HG02981 (cell line): ENCODE measurements around the gene MMP11.
"Not testable (repeated sequence)": the region's sequence is repeated elsewhere in the genome, so short reads cannot be mapped to it uniquely, and the experiment has no call there.

Experiments
- ATAC-seq: cut with Tn5 transposase; IDR thresholded peaks from one replicate; pipeline ENCODE4 v1.9.1; 2021; ENCODE audit warnings: mild to moderate bottlenecking, moderate library complexity; ENCODE audit not compliant: unreplicated experiment

MMP11 gene, protein sequence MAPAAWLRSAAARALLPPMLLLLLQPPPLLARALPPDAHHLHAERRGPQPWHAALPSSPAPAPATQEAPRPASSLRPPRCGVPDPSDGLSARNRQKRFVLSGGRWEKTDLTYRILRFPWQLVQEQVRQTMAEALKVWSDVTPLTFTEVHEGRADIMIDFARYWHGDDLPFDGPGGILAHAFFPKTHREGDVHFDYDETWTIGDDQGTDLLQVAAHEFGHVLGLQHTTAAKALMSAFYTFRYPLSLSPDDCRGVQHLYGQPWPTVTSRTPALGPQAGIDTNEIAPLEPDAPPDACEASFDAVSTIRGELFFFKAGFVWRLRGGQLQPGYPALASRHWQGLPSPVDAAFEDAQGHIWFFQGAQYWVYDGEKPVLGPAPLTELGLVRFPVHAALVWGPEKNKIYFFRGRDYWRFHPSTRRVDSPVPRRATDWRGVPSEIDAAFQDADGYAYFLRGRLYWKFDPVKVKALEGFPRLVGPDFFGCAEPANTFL

DNA sequence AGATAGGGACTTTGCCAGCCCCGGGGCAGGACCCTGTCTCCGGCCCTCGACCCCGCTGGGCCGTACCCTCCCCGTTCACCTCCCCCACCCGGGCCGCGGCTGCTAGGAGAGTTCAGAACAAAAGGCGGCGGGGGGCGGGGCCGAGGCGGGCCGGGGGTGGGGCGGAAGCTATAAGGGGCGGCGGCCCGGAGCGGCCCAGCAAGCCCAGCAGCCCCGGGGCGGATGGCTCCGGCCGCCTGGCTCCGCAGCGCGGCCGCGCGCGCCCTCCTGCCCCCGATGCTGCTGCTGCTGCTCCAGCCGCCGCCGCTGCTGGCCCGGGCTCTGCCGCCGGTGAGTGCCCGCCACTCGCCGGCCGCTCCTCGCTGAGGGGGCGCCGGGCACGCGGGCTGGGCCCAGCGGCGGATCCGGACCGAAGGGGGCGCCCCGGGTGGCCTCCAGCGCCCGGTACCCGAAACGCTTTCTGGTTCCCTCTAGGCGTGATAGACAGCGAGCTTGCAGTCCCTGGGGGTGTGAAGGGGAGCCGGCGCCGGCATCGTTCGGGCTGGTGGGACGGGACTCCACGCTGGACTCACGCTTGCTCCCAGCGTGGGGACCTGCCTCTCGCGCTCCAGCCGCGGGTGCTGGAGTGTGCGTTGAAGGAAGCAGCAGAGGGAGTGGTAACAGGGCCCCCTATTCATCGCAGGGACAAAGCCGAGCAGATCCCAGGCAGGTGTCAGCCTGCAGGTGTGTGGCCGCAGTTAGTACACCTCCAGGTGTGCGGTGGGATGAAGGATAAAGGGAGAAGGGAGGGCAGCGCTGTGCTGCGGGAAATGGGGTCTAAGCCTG is at the start of gene MMP11:
MMP11 (plus strand) TSS at position 201 of the 825 bp plus-strand sequence; CDS start at position 223, 22 bp downstream.
- no peak for ATAC-seq

DNA sequence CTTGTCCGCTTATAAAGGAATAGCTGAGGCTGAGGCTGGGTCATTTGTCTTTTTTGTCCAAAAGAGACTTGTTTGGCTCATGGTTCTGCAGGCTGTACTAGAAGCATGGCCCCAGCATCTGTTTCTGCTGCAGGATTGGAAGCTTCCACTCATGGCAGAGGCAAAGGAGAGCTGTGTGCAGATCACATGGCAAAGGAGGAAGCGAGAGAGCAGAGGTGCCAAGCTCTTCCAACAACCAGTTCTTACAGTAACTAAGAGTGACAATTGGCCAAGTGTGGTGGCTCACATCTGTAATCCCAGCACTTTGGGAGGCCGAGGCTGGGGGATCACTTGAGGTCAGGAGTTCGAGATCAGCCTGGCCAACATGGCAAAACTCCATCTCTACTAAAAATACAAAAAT is 44.5 kb upstream of the MMP11 start:
- ATAC-seq: not testable (repeated sequence)

DNA sequence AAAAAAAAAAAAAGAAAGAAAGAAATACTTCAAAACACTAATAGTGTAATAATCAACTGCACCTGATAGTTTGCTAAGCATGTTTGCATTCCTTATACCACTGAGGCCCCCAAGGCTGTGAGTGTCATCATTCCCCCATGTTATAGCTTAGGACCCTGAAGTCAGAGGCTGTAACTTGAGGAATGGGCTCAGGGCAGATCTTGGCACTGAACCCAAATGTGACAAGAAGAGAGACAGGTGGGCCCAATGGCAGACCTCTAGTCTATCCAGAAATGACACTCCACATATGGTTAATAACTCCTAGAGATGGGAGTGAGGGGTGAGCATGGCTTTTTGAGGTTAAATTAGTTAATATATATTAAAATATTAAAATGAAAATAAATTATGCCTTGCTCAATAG is 35.0 kb upstream of the MMP11 start:
- ATAC-seq: no peak

DNA sequence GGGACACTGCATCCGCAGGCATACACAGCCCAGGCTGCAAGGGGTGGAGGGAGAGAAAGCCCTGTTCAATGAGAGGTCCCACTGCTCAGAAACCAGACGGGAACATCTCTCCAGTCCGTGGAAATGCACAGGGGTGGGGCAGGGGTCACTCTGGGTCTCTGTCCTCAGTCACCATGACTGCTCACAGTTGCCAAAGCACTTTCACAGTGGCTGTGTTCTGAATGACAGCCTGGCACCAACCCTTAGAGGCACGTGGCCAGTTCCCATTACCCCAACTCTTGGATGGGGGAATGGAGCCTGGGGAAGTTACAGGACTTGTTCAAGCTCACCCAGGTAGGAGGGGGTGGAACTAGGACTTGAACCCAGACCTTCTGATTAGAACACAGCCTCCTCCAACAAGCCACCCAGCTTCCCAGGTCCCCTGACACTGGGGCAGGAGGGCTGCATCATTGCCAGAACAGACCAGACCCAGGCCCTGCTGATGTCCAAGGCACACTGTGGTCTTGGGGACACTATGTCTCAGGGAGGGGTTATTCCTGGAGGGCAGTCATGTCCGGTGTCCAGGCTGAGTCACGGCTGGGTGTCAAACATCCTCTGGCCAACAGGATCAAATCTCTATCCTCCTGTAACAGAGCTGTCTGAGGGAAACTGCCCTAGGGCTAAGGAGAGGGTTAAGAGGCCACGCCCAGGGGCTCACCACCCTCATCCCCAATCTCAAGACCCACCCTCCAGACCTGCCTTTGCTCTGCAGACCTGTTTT is 30.0 kb upstream of the MMP11 start:
- no peak for ATAC-seq

DNA sequence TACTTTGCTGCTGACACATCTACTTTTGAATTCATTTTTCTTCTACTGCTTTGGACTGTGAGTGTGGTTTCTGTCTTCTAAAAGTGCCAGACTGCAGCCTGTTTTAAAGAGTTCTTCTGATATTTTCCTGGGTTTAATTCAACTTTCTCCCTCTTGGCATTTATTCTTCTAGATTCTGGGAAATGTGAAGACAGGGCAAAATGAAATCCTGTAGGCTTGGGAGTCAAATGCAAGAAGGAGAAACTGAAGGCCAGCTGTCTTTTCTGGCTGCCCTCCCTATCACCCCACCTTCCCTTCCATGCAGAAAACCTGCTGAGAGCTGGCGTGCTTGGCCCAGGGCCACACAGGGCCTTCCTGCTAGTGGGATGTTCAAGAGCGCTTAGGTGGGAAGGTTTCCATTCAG is 29.3 kb upstream of the MMP11 start:
- ATAC-seq: no peak

DNA sequence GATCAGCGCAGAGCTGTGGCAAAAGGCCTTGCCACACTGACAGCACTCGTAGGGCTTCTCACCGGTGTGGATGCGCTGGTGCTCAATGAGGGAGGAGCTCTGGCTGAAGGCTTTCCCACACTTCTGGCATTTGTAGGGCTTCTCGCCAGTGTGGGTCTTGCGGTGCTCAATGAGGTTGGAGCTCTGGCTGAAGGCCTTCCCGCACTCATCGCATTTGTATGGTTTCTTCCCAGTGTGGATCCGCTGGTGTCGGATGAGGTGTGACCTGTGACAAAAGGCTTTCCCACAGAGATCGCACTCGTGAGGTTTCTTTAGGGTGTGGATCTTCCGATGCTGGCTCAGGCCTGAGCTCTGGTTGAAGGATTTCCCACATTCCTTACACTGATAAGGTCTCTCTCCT is 28.6 kb upstream of the MMP11 start:
- ATAC-seq: no peak

DNA sequence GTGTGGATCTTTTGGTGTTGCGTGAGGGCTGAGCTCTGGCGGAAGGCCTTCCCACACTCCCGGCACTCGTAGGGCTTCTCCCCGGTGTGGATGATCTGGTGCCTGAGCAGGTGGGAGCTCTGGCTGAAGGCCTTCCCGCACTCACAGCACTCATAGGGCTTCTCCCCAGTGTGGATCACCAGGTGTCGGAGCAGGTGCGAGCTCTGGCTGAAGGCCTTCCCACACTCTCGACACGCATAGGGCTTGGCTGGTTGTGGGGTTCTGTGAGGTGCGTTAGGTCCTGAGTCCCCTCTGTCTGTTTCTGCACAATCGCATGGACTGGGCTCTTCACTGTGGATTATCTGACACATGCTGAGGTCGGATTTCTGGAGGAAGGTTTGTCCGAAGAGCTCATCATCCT is 28.2 kb upstream of the MMP11 start:
- ATAC-seq: no peak

DNA sequence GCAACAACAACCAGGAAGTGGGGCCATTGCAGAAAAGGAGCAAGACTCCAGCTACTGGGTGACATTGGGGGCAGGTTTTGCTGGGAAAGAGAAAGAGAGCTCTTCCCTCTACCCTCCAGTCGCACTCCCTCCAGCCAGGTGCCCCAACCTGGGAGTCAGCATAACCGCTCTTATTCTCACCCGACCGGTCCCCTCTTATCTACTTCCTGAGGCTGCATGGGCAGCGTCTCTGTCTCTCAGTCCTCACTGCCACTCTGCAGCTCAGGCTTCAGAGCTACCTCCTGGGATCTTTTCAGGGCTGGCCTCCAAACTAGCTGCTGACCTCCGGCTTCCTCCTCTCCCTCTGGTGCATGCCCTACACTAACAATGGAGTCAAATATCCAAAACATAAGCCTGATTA is 26.9 kb upstream of the MMP11 start:
- no peak for ATAC-seq

DNA sequence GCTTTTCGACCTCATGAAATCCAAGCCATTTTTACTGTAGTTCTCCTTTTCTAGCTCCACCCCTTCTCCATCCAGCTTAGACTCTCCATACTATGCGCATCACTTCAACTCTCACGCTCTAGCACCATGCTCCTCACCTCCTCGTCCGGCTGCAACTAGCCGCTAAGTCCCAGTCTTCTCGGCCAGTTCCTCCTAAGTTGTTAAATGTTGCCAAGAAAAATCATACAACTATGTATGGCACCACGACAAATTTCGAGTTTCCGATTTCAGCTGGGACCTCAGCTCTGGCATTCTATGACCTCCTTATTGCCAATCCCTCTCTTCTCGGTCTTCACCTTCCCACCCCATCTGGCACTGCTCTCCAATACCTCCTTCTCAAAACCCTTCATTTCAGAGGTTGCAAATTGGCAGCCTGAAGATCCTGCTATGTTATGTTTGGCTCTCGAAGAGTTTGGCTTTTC is 22.8 kb upstream of the MMP11 start:
- ATAC-seq: no peak

DNA sequence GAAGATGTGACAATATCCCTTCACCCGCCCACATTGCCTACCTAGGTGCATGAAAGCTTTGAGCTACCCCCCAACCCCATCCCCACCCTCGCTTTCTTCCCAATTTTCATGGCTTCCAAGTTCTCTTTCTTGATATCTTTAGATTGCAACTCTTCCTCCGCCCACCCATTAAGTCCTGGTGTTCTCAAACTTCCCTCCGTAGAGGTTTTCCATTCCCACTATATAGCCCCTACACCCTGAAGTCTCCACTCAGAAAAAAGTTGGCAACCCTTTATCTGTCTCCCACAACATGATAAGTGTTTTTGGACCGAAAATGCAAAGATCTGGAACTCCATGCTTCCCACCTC is 22.3 kb upstream of the MMP11 start:
- ATAC-seq: no peak

DNA sequence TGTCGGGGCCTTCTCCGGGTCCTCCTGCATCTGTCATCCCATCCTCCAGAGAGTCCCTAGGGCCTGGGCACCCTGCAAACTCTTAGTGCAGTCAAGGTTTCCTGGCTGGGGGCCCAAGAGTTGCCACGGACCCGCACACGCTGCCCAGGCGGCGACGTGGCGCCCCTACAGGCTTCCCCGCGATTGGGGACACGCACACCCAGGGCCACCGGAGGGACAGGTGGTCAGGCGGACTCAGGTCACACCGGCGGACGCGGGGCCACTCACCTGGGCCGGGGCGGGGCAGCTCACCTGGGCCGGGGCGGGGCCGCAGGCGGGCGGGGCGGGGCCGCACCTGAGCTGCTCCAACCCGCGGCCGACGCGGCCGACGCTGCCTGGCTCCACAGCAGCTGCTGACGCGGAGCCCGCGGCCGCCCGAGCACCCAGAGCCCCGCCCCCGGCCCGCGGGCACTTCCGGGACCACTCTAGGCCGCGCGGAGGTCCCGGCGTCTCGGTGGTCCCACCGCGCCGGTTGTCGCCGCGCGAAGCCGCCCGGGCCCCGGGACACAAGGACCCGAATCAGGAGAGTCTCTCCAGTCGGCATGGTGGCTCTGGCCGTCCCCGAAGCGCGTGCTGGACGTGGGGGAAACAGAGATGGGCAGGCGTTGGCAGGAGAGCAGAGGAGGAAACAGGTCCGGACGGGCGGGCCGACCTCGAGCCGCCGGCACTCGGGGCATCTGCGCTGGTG is 21.8 kb upstream of the MMP11 start, which contains the start of gene ZNF70:
ZNF70 (minus strand) TSS at position 399 of the 727 bp plus-strand sequence. CDS start 5,972 bp downstream, outside the sequence.
- peak; percentile 73 for ATAC-seq

DNA sequence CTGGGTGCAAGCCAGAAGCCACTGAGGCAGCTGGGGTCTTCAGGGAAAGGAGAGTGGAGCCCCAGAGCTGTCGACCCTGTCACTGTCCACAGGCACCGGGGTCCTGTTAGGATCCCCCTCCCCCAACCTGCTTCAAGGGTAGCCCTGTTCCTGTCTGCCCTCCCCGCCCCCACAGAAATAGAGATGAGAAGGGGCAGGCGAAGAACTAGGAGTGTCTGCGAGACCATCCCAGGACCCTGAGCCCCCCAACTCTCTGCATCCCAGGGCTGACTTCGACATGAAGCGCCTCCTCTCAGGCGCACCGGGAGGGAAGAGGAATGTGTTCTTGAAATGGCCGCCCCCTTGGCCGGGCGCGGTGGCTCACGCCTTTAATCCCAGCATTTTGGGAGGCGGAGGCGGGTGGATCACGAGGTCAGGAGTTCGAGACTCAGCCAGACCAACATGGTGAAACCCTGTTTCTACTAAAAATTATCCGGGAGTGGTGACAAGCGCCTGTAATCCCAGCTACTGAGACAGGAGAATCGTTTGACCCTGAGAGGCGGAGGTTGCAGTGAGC is 21.1 kb upstream of the MMP11 start:
- no peak for ATAC-seq

DNA sequence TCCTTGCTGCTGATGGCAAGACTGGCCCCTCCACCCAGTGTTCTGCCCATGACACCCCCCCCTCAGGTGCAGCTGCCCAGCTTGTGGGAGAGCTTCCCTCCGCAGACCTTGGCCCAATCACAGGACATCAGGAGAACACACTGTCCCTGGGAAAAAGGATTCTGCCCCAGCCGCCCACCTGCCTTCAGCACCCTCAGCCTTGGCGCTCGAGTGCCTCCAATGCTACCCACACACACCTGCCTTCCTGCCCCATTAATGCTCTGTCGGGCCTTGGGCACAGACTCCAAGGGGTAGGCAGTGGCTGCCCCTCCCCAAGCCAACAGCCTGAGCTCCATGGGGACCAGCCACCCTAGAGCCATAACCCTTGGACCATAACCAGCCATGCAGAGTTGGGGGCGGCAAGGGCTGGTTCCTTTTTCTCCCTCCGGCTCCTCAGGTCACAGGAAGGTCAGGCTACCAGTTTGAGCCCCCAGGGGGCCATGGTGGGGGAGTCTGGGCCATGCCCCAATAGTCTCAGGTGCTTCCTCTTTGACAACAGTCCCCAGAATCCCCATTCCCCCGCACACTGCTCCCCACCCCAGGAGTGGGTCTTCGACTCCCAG is 20.5 kb upstream of the MMP11 start:
- no peak for ATAC-seq

DNA sequence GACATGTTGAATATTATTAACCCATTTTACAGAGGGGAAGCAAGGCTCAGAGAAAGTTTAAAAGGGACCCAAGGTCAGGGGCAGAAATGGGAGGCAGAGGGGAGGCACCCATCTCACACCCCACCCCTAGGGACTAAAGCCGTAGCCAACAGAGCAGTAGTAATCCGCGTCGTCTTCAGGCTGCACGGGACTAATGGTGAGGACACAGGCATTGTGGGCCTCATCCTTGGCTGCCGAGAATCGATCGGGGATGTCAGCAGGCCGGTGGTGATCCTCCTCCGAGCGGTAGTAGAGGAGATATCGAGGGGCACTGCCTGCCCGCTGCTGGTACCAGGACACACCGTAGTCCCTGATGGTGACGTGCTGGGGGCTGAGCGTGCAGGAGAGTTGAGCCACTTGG is 19.9 kb upstream of the MMP11 start:
- no peak for ATAC-seq

DNA sequence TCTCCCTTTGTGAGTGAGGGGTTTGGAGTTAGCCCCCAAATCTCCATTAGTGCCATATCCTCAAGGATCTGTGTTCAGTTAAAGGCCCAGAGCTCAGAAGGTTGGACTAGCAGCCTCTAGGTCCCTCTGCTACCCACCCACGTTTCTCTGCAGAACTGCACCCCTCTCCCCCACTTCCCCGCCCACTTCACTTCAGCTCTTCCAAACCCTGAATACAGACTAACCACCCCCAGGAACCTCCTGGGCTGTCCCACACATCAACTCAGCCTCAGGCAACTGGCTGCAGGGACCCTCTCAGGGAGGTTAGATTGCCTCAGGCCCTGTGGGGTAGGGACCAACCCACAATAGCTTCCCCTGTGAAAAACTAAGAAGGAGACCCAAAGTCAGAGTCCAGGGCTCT is 19.3 kb upstream of the MMP11 start:
- ATAC-seq: no peak

DNA sequence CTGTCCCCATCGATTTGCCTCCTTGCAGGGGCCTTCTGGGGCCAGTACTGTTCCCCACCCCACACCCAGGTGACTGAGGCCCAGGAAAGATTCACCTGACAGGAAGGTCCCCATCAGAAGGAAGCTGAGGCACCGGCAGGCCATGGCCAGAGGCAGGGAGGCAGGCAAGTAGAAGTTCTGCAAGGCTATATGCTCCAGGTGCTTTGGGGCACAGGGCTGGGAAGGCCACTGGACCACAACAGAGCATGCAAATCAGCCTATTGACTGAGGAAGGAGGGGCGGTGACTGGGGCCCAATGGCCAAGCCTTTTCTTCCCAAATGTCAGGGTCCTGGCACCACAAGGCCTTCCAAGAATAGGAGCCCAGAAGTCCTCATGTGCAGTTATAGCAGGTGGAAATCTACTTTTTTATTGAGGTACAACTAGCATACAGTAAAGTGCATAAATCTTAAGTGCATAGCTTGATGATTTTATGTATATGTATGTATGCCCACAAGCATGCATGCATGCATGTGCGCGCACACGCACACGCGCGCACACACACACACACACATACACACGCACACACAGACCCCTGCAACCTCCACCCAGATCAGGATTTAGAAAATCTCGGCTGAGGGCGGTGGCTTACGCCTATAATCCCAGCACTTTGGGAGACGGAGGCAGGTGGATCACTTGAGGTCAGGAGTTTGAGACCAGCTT is 18.3 kb upstream of the MMP11 start, which contains the start of gene VPREB3:
VPREB3 (minus strand) TSS at position 206 of the 700 bp plus-strand sequence; CDS start at position 144, 62 bp downstream.
- no peak for ATAC-seq

DNA sequence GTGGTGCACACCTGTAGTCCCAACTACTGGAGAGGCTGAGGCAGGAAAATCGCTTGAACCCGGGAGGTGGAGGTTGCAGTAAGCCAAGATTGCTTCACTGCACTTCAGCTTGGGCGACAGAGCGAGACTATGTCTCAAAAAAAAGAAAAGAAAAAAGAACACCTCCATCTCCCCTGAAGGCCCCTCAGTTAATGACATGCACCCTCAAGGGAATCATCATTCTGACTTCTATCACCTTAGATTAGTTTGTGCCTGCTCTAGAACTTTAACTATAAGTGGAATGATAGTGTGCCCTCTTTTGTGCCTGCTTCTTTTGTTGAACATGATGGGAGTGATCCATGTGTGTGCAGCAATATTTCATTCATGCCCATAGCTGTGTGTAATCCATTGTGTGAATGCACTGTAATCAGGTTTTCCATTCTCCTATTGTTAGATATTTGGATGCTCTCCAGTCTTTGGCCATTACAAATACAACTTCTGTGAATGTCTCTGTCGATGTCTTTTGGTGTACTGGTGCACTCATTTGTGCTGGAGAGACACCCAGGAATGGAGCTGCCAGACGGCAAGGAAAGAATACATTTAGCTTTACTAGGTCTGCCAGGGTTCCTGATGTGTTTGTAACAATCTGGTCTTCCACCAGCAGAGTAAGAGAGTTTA is 17.5 kb upstream of the MMP11 start:
- no peak for ATAC-seq

DNA sequence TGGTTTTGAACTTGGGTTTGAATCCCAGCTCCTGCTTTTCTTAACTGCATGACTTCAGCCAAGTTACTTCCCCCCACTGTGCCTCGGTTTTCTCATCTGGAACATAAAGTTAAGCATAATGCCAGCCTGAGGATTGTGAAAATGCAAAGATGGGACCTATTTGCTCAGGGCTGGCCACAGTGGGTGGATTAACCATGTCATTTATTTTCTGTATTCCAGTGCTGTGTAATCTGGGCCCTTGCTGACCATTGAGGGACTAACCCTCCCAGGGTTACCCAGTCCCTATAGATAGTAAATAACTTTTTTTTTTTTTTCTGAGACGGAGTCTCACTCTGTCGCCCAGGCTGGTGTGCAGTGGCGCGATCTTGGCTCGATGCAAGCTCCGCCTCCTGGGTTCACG is 16.9 kb upstream of the MMP11 start:
- no peak for ATAC-seq
